NCI-H2107 treated with DMSO at 0.1 percent for 48 hours (cell line): ENCODE measurements around the gene EML2.
"Not testable (repeated sequence)": the region's sequence is repeated elsewhere in the genome, so short reads cannot be mapped to it uniquely, and the experiment has no call there.

ENCODE experiments used
- DNase-seq: peaks from one replicate; lab custom pipeline; 2025; ENCODE audit not compliant: unreplicated experiment; lab: John Stamatoyannopoulos, UW

The EML2 gene

GRCh38 chr19:45650722-45651121, 11.5 kb upstream of the EML2 start:
- DNase-seq = no peak

DNA sequence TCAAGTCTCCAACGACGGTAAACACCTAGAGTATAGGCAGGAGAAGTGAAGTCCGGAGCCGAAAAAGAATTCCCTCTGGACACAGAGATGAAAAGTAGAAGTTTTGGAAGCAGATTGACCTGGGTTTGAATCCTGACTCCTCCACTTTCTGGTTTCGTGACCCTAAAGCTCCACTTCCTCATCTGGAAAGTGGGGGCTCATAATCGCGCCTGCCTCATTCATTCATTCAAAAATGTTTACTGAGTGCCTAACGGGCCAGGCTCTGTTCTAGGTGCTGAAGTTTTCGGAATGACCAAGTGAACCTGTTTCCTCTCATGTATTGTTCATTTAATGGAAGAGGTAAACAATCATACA, 7.1 kb upstream of the EML2 start:
- DNase-seq = no peak

- DNase-seq = peak; percentile 4
Measured at GRCh38 chr19:45645631-45646344, 6.6 kb upstream of the EML2 start.

DNA sequence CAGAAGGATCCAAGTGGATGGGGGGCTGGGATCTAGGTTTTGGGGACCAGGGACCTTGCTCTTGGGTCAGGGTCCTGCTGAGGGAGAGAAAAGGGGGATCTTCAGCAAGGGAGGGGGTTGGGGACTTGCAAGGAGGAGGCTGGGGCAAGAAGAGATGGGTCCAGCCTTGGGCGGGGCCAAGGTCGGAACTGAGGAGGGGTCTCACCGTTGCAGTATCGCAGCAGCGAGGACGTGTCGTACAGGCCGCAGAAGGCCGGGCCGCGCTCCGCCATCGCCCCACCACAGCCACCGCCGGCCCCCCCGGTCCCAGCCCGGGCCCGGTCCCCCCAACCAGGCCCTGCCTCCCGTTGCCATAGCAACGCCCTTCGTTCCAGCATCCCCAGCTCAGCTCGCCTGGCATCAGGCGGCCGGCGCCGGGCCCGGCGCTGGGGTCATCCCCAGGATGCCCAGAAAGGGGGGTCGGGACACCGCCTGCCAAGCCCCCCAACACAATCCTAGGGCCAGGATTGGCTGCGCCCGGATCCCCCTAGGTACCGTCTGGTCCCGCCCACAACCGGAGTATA, 6.0 kb upstream of the EML2 start:
- no peak for DNase-seq

DNA sequence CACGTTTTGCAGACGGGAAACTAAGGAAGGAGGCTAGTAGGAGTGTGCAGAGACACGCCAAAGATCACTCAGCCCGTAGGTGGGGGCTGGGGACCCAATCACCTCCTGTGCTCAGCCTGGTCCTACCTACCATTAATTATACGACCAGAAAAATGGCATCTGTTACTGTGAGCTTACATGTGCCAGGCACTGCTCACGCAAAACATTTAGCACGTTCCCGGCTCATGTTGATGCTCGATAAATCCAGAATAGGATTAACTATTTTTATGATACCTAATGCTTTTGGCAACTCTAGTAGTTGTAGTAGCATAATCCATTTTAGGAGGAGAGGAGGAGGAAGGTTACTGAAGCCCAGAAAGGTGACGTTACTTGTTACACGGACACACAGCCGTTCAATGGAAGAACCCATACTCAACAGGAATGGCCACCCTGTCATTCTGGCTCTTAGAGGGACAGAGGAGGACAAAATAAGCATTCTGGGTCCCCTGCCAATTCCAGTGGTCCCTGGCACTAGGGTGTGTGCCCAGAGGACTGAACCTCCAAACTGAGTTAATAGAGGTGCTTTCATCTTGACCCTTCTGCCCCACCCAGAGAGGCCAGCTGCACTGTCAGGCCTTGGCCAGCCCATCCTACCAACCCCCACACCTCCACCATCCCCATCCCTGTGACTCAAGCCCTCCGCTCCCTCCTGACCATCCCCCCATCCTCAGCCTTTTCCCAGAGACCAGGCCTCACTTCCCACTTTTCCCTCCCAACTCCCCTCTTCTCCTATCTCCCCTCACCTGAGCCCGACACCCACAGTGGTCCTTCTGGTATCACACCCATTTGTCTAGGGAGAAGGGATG, 5.0 kb upstream of the EML2 start:
- DNase-seq = no peak

DNA sequence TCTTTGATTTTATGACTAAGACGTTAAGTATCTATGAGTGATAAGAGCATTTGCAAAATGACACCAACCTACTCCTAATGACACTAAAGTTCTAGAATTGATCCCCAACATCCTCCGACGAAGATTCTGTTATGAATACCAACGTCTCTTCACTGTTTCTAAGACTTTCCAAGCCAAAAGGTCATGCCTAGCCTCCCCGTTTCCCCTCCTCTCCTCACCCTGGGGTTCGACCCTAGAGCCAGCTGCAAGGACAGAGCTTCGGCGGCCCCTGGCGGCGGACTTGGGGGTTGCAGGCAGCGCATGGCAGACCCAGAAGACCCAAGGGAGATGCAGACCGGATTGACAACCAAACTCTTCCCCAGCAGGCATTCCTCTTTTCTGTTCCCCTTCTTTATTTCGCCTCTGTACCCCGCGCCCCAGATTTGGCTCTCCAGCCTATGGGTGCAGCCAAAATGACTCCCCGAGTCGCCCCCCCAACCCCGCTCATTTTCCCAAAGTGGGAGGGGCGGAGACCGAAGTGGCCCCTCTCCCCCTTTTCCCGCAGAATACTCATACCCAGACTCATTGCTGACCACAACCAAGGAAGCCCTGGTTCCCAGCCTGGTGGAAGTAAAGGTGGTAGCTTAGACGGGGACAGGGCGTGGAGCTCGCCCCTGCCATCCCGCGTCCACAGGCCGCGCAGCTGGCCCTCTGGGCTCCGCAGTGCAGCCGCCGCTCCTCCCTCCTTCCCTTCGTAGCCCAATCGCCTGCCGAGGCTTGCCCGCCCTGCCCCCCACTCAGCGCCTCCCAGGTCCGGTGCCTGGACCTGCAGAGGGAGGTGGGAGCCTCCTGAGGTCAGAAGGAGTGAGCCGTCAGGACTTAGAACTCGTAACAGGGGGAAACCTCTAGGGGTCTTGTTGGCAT, 4.1 kb upstream of the EML2 start:
- peak; percentile 24 for DNase-seq

DNA sequence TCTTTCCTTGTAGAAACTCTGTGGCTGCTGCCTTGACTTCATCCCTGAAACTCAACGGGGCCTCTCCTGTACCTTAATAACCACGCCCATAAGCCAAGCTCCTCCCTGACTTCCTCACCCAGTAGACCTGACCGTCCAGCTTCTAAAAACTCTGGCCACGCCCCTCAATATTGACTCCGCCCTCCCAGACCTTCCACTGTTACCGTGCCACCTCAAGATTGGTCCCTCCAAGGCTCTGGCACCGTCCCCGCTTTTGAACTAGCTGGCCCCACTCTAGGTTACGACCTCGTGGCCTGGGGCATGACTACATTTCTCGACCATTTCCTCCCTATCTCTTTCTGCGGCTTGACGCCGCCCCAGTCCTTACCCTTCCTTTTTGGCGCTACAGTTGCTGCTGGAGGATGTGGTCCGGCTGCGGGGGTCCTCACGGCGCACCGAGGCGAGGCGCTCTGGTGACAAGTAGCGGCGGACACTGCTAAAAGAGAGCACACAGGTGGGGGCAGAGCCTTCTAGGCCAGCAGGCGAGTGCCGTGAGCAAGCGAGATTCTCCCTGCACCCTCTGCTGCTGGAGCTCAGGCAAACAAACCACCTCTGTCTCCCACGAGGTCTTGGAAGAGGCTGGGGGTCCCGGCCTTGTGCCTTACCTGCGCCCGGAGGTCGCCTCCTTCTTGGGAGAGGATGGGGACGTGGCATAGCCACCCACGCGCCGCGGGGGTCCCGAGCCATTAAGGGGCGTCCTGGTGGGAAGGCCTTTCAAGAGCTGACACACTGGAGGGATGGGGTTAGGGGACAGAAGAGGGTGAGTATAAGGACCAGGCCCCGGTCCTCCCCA, 2.3 kb upstream of the EML2 start:
- DNase-seq = peak; percentile 54

- no peak for DNase-seq
Measured at GRCh38 chr19:45640849-45641273, 1.7 kb upstream of the EML2 start.

GRCh38 chr19:45637890-45638667, 1.1 kb downstream of the EML2 start:
- no peak for DNase-seq

- no peak for DNase-seq
Measured at GRCh38 chr19:45636902-45637301, 2.3 kb downstream of the EML2 start.

DNA sequence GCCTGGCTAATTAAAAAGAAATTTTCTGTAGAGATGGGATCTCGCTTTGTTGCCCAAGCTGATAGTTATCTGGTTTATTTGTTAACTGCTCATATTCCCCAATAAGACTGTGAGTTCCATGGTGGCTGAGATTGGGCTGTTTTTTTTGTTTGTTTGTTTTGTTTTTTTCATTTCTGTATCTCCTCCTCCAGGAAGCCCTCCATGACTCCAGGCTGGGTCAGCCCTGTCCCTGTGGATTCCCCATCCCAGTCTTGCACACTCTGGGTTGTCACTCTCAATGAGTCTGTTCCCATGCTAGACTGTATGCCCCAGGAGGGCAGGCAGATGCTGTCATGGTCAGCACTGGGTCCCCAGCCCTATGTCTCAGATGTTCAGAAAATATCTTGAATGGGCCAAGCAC, 2.9 kb downstream of the EML2 start:
- no peak for DNase-seq

GRCh38 chr19:45632468-45633196, 6.6 kb downstream of the EML2 start:
- peak; percentile 25 for DNase-seq

DNA sequence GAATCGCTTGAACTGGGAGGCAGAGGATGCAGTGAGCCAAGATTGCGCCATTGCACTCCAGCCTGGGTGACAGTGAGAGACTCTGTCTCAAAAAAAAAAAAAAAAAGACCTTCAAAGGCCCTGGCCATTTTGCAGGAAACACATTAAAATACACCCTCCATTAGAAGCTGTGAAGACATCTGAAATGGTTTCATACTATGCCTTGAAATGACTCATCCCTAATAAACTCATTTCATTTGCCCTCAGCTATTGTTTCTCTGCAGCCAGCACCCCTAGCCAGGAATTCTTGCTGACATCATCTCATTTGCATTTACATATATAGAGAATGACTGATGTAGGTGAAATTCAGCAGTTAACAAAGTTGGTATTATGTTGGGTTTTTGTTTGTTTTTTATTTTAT, 8.7 kb downstream of the EML2 start:
- no peak for DNase-seq

GRCh38 chr19:45629704-45630103, 9.5 kb downstream of the EML2 start:
- no peak for DNase-seq

- not testable (repeated sequence) for DNase-seq
Measured at GRCh38 chr19:45628219-45628618, 11.0 kb downstream of the EML2 start.

DNA sequence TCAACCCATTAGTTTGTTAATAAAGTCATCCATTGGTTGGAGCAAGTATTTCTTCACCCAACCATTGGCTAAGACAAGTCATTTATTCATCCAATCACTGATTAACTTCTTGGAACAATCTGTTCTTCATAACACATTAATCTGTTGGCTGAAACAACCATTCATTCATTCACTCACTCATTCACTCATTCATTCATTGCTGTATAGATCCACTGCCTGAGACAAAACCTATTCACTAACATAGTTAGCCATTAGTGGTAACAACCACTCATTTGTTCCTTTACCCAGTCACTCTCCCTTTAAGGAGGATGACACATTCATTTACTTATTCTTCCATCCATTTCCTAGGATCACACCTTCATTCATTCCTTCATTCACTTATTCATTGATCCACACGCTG, 15.2 kb downstream of the EML2 start:
- DNase-seq = no peak

- no peak for DNase-seq
Measured at GRCh38 chr19:45621976-45622503, 17.2 kb downstream of the EML2 start.

- DNase-seq = no peak
Measured at GRCh38 chr19:45621389-45621788, 17.8 kb downstream of the EML2 start.

GRCh38 chr19:45616704-45617017, 22.5 kb downstream of the EML2 start:
- no peak for DNase-seq
